Adrenal gland (tissue), 12 donors: ENCODE measurements around the gene RRAGD. TPM values are rescaled to one million over a fixed set of nuclear protein-coding genes. Genes with fewer than 3 reads are reported as not detected.
A peak's percentile ranks its signal among the peaks of the same experiment; 100 is the strongest.

ENCODE experiments used
- DNase-seq, 7 donors: peaks; one replicate each; pipeline ENCODE4 v3.0.0-alpha.2; 2019 to 2020
- H3K27ac ChIP-seq, 5 donors: fragments of 200-600 bp; sonication (generic) in 4 of 5; 1 replicate in 3 of 5; 2 replicates in 2 of 5; pipeline versions ENCODE4 v1.5.1 to v1.8.0; 2016 to 2020; ENCODE audit warnings: mild to moderate bottlenecking in 1 of 5
- H3K27me3 ChIP-seq: fragments of 200-600 bp; 2 replicates; pipeline ENCODE4 v1.8.0; 2021
- H3K36me3 ChIP-seq, 2 donors: fragments of 200-600 bp; replicated peaks in 1 of 2; 1 replicate in 1 of 2; 2 replicates in 1 of 2; pipeline versions ENCODE4 v1.5.1 to v1.8.0; 2018 to 2022
- H3K4me1 ChIP-seq, 2 donors: fragments of 200-600 bp; replicated peaks in 1 of 2; 1 replicate in 1 of 2; 2 replicates in 1 of 2; pipeline versions ENCODE4 v1.5.1 to v1.8.0; 2018 to 2021
- H3K4me3 ChIP-seq, 4 donors: fragments of 200-600 bp; sonication (generic) in 3 of 4; one replicate each; pipeline ENCODE4 v1.5.1; 2016 to 2018
- H3K9me3 ChIP-seq, 3 donors: fragments of 200-600 bp; sonication (generic) in 1 of 3; replicated peaks in 1 of 3; 1 replicate in 2 of 3; 2 replicates in 1 of 3; pipeline versions ENCODE4 v1.5.1 to v1.8.0; 2016 to 2021
- POLR2A ChIP-seq, 2 donors: fragments of 450-650 bp; IDR thresholded peaks; one replicate each; pipeline ENCODE4 v1.6.1; 2017; ENCODE audit warnings: antibody characterized with exemption in 2 of 2, mild to moderate bottlenecking in 2 of 2, moderate library complexity in 1 of 2
- WGBS, 4 donors: extraction: QIAGEN DNeasy Blood & Tissue Kit in 2 of 4; methylation state at CpG; one replicate each; pipeline versions ENCODE4 v1.1.5 to v1.1.7; 2013 to 2017; 5-methylcytosine and 5-hydroxymethylcytosine counted together
- intact Hi-C, 2 donors: fragments of 100-400 bp; cut with DNase I; formaldehyde crosslinking; loops; one replicate each; pipeline versions ENCODE4 v1.14.1 to v1.15.0; 2022 to 2023
- polyA plus RNA-seq, 3 donors: library from polyadenylated mRNA; stranded (reverse); fragments of 200-250 nt in 2 of 3; fragments of 350-450 nt in 1 of 3; fragmentation: Illumina TruSeq in 1 of 3; extraction: RNeasy Lipid Tissue Mini Kit (QIAGEN cat#74804) in 1 of 3; gene quantifications; one replicate each; pipeline ENCODE4 v1.2.3, GENCODE V29; 2013 to 2014
- total RNA-seq, 9 donors: library from RNA; depleted of rRNA in 4 of 9; stranded (reverse); fragments of >200 nt in 4 of 9; fragments of 120-200 nt in 1 of 9; fragmentation: NEBNext Ultra II Directional in 1 of 9; extraction: Animal tissue kit (Norgen Biotek cat#: 25700) in 1 of 9; gene quantifications; one replicate each; pipeline versions ENCODE4 v1.1.0 to v1.2.4, GENCODE V29; 2013 to 2023
- TF ChIP-seq, protein P1 (sequence below), 6 experiments: fragments of 450-650 bp in 4 of 6; fragments of 200-600 bp in 2 of 6; sonication (generic) in 1 of 6; IDR thresholded peaks; 1 replicate in 5 of 6; 2 replicates in 1 of 6; pipeline versions ENCODE4 v1.5.1 to v1.8.0; 2016 to 2021; ENCODE audit warnings: antibody characterized with exemption in 6 of 6, mild to moderate bottlenecking in 2 of 6, moderate library complexity in 1 of 6
- donor health status: healthy with polysubstance abuse.
- donor health status: Bipolar disorder and iron deficiency.
- donor health status: DM: yes; HTN: yes; CAD: no.
- donor health status: DM: no; HTN: no; CAD: no.
- donor health status: DM: no; HTN: no; CAD: no.
- donor health status: DM: yes; HTN: yes; CAD: no.

The RRAGD gene
- total and polyA plus RNA-seq, 12 donors, result 4.8 to 42.1 (median 34.4) TPM

DNA sequence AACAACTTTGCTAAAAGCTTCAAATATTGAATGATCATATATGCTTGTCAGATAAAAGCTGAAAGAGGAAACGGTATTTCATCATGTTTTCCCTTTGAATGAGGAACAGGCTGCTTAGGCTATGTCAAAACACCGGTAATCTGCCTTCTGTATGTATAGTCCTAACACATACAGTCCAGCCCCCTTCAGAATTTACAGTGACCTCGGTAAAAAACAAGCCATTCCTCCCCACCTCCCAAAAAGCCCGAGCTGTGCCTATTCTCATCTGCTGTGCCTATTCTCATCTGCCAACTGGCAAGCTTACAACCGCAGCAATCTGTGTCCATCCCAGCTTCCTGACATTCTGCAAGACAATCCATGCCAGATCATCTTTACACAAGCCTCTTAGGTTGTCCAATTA is 32.8 kb downstream of the RRAGD start:
- TF ChIP-seq, protein P1, sequence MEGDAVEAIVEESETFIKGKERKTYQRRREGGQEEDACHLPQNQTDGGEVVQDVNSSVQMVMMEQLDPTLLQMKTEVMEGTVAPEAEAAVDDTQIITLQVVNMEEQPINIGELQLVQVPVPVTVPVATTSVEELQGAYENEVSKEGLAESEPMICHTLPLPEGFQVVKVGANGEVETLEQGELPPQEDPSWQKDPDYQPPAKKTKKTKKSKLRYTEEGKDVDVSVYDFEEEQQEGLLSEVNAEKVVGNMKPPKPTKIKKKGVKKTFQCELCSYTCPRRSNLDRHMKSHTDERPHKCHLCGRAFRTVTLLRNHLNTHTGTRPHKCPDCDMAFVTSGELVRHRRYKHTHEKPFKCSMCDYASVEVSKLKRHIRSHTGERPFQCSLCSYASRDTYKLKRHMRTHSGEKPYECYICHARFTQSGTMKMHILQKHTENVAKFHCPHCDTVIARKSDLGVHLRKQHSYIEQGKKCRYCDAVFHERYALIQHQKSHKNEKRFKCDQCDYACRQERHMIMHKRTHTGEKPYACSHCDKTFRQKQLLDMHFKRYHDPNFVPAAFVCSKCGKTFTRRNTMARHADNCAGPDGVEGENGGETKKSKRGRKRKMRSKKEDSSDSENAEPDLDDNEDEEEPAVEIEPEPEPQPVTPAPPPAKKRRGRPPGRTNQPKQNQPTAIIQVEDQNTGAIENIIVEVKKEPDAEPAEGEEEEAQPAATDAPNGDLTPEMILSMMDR (IDR thresholded peaks at IDR 0.05), result no peak
- no peak for TF ChIP-seq POLR2A (IDR thresholded peaks at IDR 0.05)

DNA sequence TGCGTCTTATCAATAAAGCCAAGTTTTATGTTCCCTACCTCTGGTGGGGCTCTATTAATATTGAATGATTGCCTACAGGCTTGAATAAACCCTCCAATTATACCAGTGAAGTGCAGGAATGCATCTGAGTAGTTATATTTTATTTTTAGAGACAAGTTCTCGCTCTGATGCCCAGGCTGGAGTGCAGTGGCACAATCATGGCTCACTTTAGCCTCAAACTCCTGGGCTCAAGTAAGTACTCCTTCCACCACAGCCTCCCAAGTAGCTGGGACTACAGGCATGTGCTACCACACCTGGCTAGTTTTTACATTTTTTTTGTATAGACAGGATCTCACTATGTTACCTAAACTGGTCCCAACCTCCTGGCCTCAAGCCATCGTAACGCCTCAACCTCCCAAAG is 33.4 kb downstream of the RRAGD start:
- H3K36me3 ChIP-seq, result no peaks in the 10 kb centered on the region
- no peak overlapping the region for H3K4me3 ChIP-seq
- intact Hi-C loops, result no loop called here
- H3K27me3 ChIP-seq, result no peaks in the 10 kb centered on the region
- DNase-seq, result no peak
- no peaks in the 10 kb centered on the region for H3K4me1 ChIP-seq
- no peak overlapping the region for H3K27ac ChIP-seq
- H3K9me3 ChIP-seq, result no peaks in the 10 kb centered on the region
- 91 to 95% (median 94%) methylated on average over 4 of the region's 4 CpGs for WGBS, 4 donors
- TF ChIP-seq, protein P1 (IDR thresholded peaks at IDR 0.05), result no peak
- no peak for TF ChIP-seq POLR2A (IDR thresholded peaks at IDR 0.05)

More for the DNA sequence above, 32.8 kb downstream of the RRAGD start:
- H3K36me3 ChIP-seq, result no peaks in the 10 kb centered on the region
- no peaks in the 10 kb centered on the region for H3K27me3 ChIP-seq
- intact Hi-C loops, result no loop called here
- DNase-seq, result no peak
- no peaks in the 10 kb centered on the region for H3K4me1 ChIP-seq
- H3K27ac ChIP-seq, result no peak overlapping the region
- H3K9me3 ChIP-seq, result no peaks in the 10 kb centered on the region
- 65 to 81% (median 74%) methylated on average over 5 of the region's 5 CpGs for WGBS, 4 donors
- H3K4me3 ChIP-seq, result no peak overlapping the region

DNA sequence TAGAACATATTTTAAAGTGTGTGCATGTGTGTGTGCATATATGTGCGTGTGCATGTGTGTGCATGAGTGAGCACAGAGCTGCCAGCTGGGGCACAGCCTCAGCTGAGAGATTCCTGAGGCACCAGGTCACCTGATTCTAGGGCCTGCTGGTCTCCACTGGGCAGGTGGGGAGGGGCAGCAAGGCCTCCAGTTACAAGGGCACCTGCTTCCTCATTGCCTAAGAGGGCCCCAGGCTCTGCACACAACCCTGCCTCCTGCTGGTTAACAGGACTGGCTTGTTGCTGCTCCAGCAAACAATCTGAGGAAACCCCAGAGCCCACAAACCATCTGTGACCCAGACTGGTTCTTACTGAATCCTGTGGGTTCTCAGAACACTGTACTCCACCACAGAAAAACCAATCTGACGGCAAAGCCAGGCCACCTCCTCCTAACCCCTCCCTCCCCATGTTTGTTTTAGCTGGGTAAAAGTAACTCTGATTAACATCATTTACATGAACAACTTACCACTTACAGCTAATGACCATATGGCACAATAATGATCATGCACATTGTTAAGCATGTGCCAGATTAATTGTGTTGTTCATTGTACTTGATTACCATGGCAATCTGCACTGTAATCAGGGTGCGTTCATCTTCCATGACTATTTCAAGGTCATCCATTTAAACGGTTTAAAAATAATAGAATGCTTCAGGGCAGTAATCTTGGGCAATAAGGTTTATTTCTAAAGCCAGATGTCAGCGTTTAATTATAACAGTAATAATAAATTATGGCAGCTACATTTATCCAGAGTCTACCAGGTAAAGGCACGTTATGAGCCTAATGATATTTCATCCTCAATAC is 36.4 kb downstream of the RRAGD start:
- peak; percentile 35 to 75 (median 53) for DNase-seq
- 43 to 55% (median 52%) methylated on average over 6 of the region's 6 CpGs for WGBS, 4 donors
- Histone ChIP-seq H3K27ac (peak overlapping the region in 2 of 5 donors; percentile 21 to 37), H3K36me3 (no peaks in the 10 kb centered on the region), H3K4me1 (no peaks in the 10 kb centered on the region), H3K4me3 (no peak overlapping the region), H3K9me3 (no peaks in the 10 kb centered on the region), H3K27me3 (no peaks in the 10 kb centered on the region)
- TF ChIP-seq, protein P1 (IDR thresholded peaks at IDR 0.05), result peak in 1 of 6 experiments; percentile 22
- TF ChIP-seq POLR2A (IDR thresholded peaks at IDR 0.05), result no peak
- intact Hi-C loops, result no loop called here

DNA sequence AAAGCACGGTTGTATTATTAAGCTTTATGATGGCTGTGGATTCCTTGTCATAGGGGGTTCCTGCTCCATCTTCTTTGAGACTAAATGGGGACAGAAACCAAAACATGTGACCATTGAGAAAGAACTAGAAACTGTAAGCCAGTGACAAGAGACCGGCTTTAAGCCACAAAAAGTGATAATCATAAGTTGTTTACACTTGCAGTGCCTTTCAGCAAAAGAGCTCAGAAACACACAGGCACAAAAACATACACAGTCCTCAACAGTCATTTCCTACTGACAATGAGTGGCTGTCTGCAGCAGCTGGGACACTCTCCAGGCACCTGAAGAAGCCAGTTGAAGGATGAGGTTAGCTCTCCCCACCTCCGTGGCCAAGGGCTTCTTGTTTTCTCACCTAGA is 39.6 kb downstream of the RRAGD start:
- Histone ChIP-seq H3K27ac (no peak overlapping the region), H3K36me3 (no peaks in the 10 kb centered on the region), H3K9me3 (no peaks in the 10 kb centered on the region), H3K4me3 (no peak overlapping the region), H3K4me1 (no peaks in the 10 kb centered on the region), H3K27me3 (no peaks in the 10 kb centered on the region)
- DNase-seq, result no peak
- 52 to 60% (median 55%) methylated on average over 3 of the region's 3 CpGs for WGBS, 4 donors
- intact Hi-C loops, result no loop called here
- TF ChIP-seq, protein P1 (IDR thresholded peaks at IDR 0.05), result no peak
- no peak for TF ChIP-seq POLR2A (IDR thresholded peaks at IDR 0.05)
